Choroid plexus epithelial cell (primary cell): ENCODE data around the gene KCNK2.

ENCODE experiments used
- DNase-seq: peaks from one replicate; pipeline ENCODE4 v3.0.0-alpha.2; 2010; ENCODE audit warnings: low read depth
- H3K4me3 ChIP-seq: 2 replicates; pipeline ENCODE4 v1.5.1; 2011; ENCODE audit warnings: low read depth, mild to moderate bottlenecking, control low read depth, low read length, moderate library complexity
- TF ChIP-seq, protein P1 (sequence below): conservative IDR thresholded peaks from 2 replicates; pipeline ENCODE4 v1.5.1; 2011; ENCODE audit warnings: low read depth, mild to moderate bottlenecking, control low read depth, inconsistent platforms, low read length, moderate library complexity

Gene KCNK2, protein sequence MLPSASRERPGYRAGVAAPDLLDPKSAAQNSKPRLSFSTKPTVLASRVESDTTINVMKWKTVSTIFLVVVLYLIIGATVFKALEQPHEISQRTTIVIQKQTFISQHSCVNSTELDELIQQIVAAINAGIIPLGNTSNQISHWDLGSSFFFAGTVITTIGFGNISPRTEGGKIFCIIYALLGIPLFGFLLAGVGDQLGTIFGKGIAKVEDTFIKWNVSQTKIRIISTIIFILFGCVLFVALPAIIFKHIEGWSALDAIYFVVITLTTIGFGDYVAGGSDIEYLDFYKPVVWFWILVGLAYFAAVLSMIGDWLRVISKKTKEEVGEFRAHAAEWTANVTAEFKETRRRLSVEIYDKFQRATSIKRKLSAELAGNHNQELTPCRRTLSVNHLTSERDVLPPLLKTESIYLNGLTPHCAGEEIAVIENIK

DNA sequence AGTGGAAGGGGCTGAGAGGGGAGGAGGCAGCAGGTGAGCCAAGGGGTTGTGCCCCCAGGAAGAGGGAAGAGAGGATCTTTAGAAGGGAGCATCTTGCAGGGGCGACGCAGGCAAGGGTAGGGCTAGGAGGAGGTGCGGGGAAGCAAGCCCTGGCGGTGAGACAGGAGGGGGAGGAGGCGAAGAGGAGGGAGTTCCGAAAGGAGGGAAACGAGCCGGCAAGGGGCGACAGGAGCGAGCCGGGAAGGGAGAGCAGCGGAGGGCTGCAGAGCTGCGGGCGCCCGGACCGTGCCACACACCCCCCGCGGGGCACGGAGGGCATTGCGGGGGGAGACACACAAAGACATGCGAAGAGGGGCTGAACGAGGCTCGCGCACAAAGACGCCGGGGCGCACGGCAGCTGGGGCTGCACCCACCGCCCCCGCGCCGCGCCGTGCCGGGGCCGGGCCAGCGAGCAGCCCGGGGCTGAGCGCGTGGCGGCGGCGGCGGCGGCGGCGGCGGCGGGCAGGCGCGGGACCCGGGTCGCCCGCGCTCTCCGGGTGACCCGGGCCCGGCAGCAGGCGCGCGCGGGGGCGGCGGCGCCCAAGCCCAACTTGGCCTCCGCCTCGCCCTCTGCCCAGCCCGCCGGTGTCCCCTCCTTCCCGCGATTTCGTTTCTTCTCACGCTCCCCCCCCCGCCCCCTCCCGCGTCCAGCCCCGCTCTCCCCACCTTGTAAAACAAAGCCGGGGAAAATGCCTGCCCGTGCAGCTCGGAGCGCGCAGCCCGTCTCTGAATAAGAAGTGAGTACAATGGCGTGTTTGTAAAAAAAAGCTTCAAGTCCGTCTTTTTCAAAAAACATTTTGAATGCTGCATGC is at the start of gene KCNK2:
KCNK2 (plus strand) TSS at position 206 of the 851 bp plus-strand sequence. CDS start 649 bp downstream, outside the sequence.
- DNase-seq = peak; percentile 8
- H3K4me3 ChIP-seq = peak within 1 kb of the TSS; percentile 66
- TF ChIP-seq, protein P1, sequence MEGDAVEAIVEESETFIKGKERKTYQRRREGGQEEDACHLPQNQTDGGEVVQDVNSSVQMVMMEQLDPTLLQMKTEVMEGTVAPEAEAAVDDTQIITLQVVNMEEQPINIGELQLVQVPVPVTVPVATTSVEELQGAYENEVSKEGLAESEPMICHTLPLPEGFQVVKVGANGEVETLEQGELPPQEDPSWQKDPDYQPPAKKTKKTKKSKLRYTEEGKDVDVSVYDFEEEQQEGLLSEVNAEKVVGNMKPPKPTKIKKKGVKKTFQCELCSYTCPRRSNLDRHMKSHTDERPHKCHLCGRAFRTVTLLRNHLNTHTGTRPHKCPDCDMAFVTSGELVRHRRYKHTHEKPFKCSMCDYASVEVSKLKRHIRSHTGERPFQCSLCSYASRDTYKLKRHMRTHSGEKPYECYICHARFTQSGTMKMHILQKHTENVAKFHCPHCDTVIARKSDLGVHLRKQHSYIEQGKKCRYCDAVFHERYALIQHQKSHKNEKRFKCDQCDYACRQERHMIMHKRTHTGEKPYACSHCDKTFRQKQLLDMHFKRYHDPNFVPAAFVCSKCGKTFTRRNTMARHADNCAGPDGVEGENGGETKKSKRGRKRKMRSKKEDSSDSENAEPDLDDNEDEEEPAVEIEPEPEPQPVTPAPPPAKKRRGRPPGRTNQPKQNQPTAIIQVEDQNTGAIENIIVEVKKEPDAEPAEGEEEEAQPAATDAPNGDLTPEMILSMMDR = peak; percentile 7

GRCh38 chr1:215032911-215033526 is 49.5 kb upstream of the KCNK2 start:
- DNase-seq = no peak
- no peak overlapping the region for H3K4me3 ChIP-seq
- TF ChIP-seq, protein P1 = no peak

DNA sequence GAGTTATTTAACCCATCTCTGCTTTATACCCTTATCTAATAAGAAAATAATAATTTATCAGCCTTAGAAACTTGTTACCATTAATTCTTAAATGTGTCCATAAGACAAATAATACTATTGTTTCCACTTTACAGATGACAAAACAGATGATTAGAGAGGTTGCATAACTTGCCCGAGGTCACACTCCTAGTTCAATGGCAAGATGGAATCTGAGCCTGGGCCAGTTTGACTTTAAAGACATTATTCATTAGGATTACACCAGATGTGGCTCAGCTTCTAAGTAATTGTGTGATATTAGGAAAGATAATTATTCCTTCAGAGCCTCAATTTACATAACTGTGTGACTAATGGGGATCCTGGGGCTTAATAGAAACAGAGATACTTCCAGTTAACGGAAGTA is 42.3 kb upstream of the KCNK2 start:
- TF ChIP-seq, protein P1 = no peak
- no peak for DNase-seq

DNA sequence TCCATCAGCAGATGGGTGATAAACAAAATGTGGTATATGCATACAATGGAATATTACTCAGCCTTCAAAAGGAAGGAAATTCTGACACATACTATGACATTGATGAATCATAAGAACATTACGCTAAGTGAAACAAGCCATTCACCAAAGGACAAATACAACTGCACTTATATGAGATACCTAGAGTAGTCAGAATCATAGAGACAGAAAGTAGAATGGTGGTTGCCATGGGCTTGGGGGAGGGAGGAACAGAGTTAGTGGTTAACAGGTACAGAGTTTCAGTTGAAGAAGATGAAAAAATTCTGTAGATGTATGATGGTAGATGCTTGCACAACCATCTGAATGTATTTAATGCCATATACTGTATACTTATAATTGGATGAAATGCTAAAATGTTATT is 39.1 kb upstream of the KCNK2 start:
- TF ChIP-seq, protein P1 = no peak
- no peak overlapping the region for H3K4me3 ChIP-seq
- DNase-seq = no peak

More for the DNA sequence above, 42.3 kb upstream of the KCNK2 start:
- H3K4me3 ChIP-seq = no peak overlapping the region

DNA sequence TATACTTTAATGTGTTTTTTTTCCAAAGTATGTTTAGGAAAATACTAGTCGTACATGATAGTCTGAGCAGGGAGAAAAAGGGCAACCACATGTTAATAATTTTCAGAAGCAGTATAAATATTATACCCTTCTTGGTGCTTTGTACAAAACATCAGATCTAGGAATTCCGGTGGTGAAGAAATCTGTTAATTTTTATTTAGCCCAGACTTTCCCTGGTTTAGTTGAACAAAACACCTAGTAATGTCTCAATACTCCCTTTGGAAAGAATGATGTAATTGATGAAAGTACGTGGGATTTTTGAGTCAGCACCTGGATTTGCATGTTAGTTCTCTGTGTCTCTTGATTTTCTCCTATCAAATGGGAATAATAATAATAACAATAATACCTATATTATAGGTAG is 38.4 kb upstream of the KCNK2 start:
- TF ChIP-seq, protein P1 = no peak
- DNase-seq = no peak
- no peak overlapping the region for H3K4me3 ChIP-seq

DNA sequence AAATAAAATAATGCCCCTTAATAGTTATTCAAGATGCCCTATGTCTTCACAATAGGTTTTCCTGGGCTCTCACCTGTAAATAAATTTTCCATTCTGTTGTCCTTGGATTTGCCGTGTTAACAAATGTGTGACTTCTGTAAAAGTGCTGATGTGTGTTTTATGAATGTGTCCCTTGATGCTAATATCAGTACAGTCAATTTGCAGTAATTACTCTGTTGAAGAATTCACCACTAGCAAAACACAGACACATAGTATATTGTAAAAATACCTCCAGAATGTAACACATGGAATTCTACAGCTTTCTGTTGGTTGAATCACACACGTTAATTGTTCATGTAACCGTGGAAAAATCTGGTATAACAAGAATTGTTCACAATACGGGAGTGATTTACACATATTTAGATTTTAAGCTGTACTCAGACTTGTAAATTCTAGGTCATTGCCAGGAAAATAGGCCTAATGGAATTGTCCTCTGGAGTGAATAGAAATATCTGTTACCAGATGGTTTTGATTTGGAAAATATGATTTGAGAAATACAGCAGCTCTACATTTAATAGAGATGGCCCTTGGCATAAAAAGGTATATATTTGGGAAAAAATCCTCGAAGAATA is 36.7 kb upstream of the KCNK2 start:
- no peak overlapping the region for H3K4me3 ChIP-seq
- TF ChIP-seq, protein P1 = no peak
- DNase-seq = no peak
